ENCODE results near the gene ZBED2. TPM values are rescaled to one million over a fixed set of nuclear protein-coding genes. Genes with fewer than 3 reads are reported as not detected.

ZBED2 gene
- total and polyA plus RNA-seq, 2 of the 13 experiments (the other 11 are each of a cell fraction or from before 2014, with no cell fraction given): 0.04 TPM; not detected in 1

- Histone ChIP-seq H3K9me3 (ENCODE audit: low read length) (no peaks in the 10 kb centered on the region), H3K9ac (ENCODE audit: insufficient read depth, low read depth, low read length) (no peak overlapping the region), H4K20me1 (ENCODE audit: insufficient read depth, low read length) (no peaks in the 10 kb centered on the region), H3K4me2 (ENCODE audit: low read depth, low read length) (no peak overlapping the region), H3K79me2 (ENCODE audit: insufficient read depth, low read length) (no peaks in the 10 kb centered on the region), H3K27me3 (ENCODE audit: control insufficient read depth in 1 of 2, insufficient read depth in 2 of 2, low read length in 2 of 2) (no peaks in the 10 kb centered on the region), H3K4me1 (ENCODE audit: insufficient read depth, low read length) (no peaks in the 10 kb centered on the region), H3K4me3 (replicated peaks in 1 of 3; ENCODE audit: insufficient read depth in 1 of 3, low read depth in 2 of 3, low read length in 3 of 3) (no peak overlapping the region), H3K27ac (ENCODE audit: extremely low read length, insufficient read depth, low read length) (no peak overlapping the region), H3K36me3 (replicated peaks in 1 of 2; ENCODE audit: control insufficient read depth in 1 of 2, insufficient read depth in 2 of 2, low read length in 2 of 2) (no peaks in the 10 kb centered on the region), H2AFZ (ENCODE audit: low read length) (no peak overlapping the region)
- DNase-seq (ENCODE audit: low spot score): no peak
- intact Hi-C loops (cut with micrococcal nuclease; ENCODE audit: unreplicated experiment) (no loop called here), in situ Hi-C loops (cut with HindIII; ENCODE audit: extremely low pct_ligation_motif_present, low pct_unique_long_range_greater_than_20kb) (no loop called here)
- WGBS (ENCODE audit: low lambda C conversion rate): 0% methylated on average over 1 of the region's 2 CpGs
- no peak for FAIRE-seq
- no TSS peak for BruUV-seq (replicated peaks)
- ChIA-PET CTCF (ENCODE audit: low intra/inter-chr PET ratio, low total read pairs) (no interaction called here), POLR2A (no interaction called here)
- no peak for ATAC-seq
- TF ChIP-seq CENPBD1 (CRISPR knock-in tag; IDR thresholded peaks at IDR 0.05; ENCODE audit: borderline replicate concordance, low read depth): no peak
- TF ChIP-seq FOSL2 (CRISPR knock-in tag; IDR thresholded peaks at IDR 0.05): 0 out of 2 replicates have a peak, but pooled peaks have one; percentile 9
These were observed 31.9 kb upstream of the ZBED2 start for GRCh38 chr3:111627092-111627491.

GRCh38 chr3:111621535-111621934 is 26.4 kb upstream of the ZBED2 start:
- H2AFZ ChIP-seq (ENCODE audit: low read length): no peak overlapping the region
- peak; percentile 76 for ATAC-seq
- H3K4me2 ChIP-seq (ENCODE audit: low read depth, low read length): no peak overlapping the region
- CTCF ChIA-PET (ENCODE audit: low intra/inter-chr PET ratio, low total read pairs): no interaction called here
- no peak overlapping the region for H3K27ac ChIP-seq (ENCODE audit: extremely low read length, insufficient read depth, low read length)
- POLR2A ChIA-PET: no interaction called here
- no peaks in the 10 kb centered on the region for H4K20me1 ChIP-seq (ENCODE audit: insufficient read depth, low read length)
- no peaks in the 10 kb centered on the region for H3K79me2 ChIP-seq (ENCODE audit: insufficient read depth, low read length)
- no TSS peak for BruUV-seq (replicated peaks)
- H3K4me3 ChIP-seq (replicated peaks in 1 of 3; ENCODE audit: insufficient read depth in 1 of 3, low read depth in 2 of 3, low read length in 3 of 3): no peak overlapping the region
- no peak overlapping the region for H3K9ac ChIP-seq (ENCODE audit: insufficient read depth, low read depth, low read length)
- no peaks in the 10 kb centered on the region; a peak in 1 of 5 replicates for H3K27me3 ChIP-seq (ENCODE audit: control insufficient read depth in 1 of 2, insufficient read depth in 2 of 2, low read length in 2 of 2)
- H3K4me1 ChIP-seq (ENCODE audit: insufficient read depth, low read length): no peaks in the 10 kb centered on the region
- TF ChIP-seq TEF (CRISPR knock-in tag; IDR thresholded peaks at IDR 0.05) (no peak), GTF2F1 (IDR thresholded peaks at IDR 0.05; ENCODE audit: low read length) (no peak), ZNF496 (CRISPR knock-in tag; IDR thresholded peaks at IDR 0.05; ENCODE audit: insufficient replicate concordance) (no peak), STAG1 (CRISPR knock-in tag; IDR thresholded peaks at IDR 0.05) (peak; percentile 30), ZNF670 (CRISPR knock-in tag; IDR thresholded peaks at IDR 0.05; ENCODE audit: borderline replicate concordance) (no peak), NFIC (IDR thresholded peaks at IDR 0.05; ENCODE audit: low read length) (no peak), ZNF136 (CRISPR knock-in tag; IDR thresholded peaks at IDR 0.05; ENCODE audit: low read depth) (no peak)
- TF ChIP-seq, protein P1, sequence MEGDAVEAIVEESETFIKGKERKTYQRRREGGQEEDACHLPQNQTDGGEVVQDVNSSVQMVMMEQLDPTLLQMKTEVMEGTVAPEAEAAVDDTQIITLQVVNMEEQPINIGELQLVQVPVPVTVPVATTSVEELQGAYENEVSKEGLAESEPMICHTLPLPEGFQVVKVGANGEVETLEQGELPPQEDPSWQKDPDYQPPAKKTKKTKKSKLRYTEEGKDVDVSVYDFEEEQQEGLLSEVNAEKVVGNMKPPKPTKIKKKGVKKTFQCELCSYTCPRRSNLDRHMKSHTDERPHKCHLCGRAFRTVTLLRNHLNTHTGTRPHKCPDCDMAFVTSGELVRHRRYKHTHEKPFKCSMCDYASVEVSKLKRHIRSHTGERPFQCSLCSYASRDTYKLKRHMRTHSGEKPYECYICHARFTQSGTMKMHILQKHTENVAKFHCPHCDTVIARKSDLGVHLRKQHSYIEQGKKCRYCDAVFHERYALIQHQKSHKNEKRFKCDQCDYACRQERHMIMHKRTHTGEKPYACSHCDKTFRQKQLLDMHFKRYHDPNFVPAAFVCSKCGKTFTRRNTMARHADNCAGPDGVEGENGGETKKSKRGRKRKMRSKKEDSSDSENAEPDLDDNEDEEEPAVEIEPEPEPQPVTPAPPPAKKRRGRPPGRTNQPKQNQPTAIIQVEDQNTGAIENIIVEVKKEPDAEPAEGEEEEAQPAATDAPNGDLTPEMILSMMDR (CRISPR knock-in tag; IDR thresholded peaks at IDR 0.05): peak; percentile 51
- no peaks in the 10 kb centered on the region for H3K36me3 ChIP-seq (replicated peaks in 1 of 2; ENCODE audit: control insufficient read depth in 1 of 2, insufficient read depth in 2 of 2, low read length in 2 of 2)
- intact Hi-C loops (cut with micrococcal nuclease; ENCODE audit: unreplicated experiment): no loop called here
- H3K9me3 ChIP-seq (ENCODE audit: low read length): no peaks in the 10 kb centered on the region
- in situ Hi-C loops (cut with HindIII; ENCODE audit: extremely low pct_ligation_motif_present, low pct_unique_long_range_greater_than_20kb): no loop called here
- no peak for FAIRE-seq
- 8% methylated on average over 5 of the region's 5 CpGs for WGBS (ENCODE audit: low lambda C conversion rate)
- DNase-seq (ENCODE audit: low spot score): peak; percentile 31
